Measurements from ENCODE around the gene PADI4.
"Not testable (repeated sequence)": the region's sequence is repeated elsewhere in the genome, so short reads cannot be mapped to it uniquely, and the experiment has no call there.

PADI4 gene

GRCh38 chr1:17406760-17407475 is 98.9 kb downstream of the PADI4 start:
- H3K4me1 ChIP-seq (ENCODE audit: control insufficient read depth, insufficient read depth, low read length, poor library complexity, severe bottlenecking); H3K27ac ChIP-seq (ENCODE audit: low read depth, low read length, severe bottlenecking); H3K4me3 ChIP-seq (ENCODE audit: extremely low read depth, insufficient read depth, low read length, poor library complexity, severe bottlenecking); H3K9me3 ChIP-seq (ENCODE audit: control insufficient read depth, low read length): not testable (repeated sequence)
- H3K36me3 ChIP-seq (ENCODE audit: control insufficient read depth, insufficient read depth, low read length) = peaks cover 51% of the 10 kb centered on the region
- 91 to 92% methylated on average over 12 to 14 of the region's 16 CpGs for WGBS, 2 experiments (ENCODE audit: insufficient coverage in 2 of 2)

GRCh38 chr1:17407786-17408514 is 100.0 kb downstream of the PADI4 start:
- H3K9me3 ChIP-seq (ENCODE audit: control insufficient read depth, low read length); H3K27ac ChIP-seq (ENCODE audit: low read depth, low read length, severe bottlenecking); H3K4me1 ChIP-seq (ENCODE audit: control insufficient read depth, insufficient read depth, low read length, poor library complexity, severe bottlenecking); H3K4me3 ChIP-seq (ENCODE audit: extremely low read depth, insufficient read depth, low read length, poor library complexity, severe bottlenecking): not testable (repeated sequence)
- H3K36me3 ChIP-seq (ENCODE audit: control insufficient read depth, insufficient read depth, low read length) = peaks cover 61% of the 10 kb centered on the region
- WGBS, 2 experiments (ENCODE audit: insufficient coverage in 2 of 2) = 93 to 97% methylated on average over 24 to 30 of the region's 30 CpGs

GRCh38 chr1:17409391-17409811 is 101.4 kb downstream of the PADI4 start:
- Histone ChIP-seq H3K9me3 (ENCODE audit: control insufficient read depth, low read length) (no peaks in the 10 kb centered on the region), H3K4me1 (ENCODE audit: control insufficient read depth, insufficient read depth, low read length, poor library complexity, severe bottlenecking) (no peaks in the 10 kb centered on the region), H3K36me3 (ENCODE audit: control insufficient read depth, insufficient read depth, low read length) (peaks cover 76% of the 10 kb centered on the region), H3K4me3 (ENCODE audit: extremely low read depth, insufficient read depth, low read length, poor library complexity, severe bottlenecking) (no peak overlapping the region), H3K27ac (ENCODE audit: low read depth, low read length, severe bottlenecking) (no peak overlapping the region)
- WGBS, 2 experiments (ENCODE audit: insufficient coverage in 2 of 2) = 93 to 98% methylated on average over 10 of the region's 10 CpGs

- 97 to 99% methylated on average over 10 to 14 of the region's 16 CpGs for WGBS, 2 experiments (ENCODE audit: insufficient coverage in 2 of 2)
These were observed 104.3 kb downstream of the PADI4 start for GRCh38 chr1:17412093-17412870.

More at GRCh38 chr1:17412093-17412870, 104.3 kb downstream of the PADI4 start:
- Histone ChIP-seq H3K36me3 (ENCODE audit: control insufficient read depth, insufficient read depth, low read length) (peaks cover 95% of the 10 kb centered on the region), H3K4me3 (ENCODE audit: extremely low read depth, insufficient read depth, low read length, poor library complexity, severe bottlenecking) (no peak overlapping the region), H3K4me1 (ENCODE audit: control insufficient read depth, insufficient read depth, low read length, poor library complexity, severe bottlenecking) (no peaks in the 10 kb centered on the region), H3K27ac (ENCODE audit: low read depth, low read length, severe bottlenecking) (no peak overlapping the region), H3K9me3 (ENCODE audit: control insufficient read depth, low read length) (no peaks in the 10 kb centered on the region)
